Measurements from ENCODE around the gene AP3B1. TPM values are rescaled to one million over a fixed set of nuclear protein-coding genes. Genes with fewer than 3 reads are reported as not detected.

Gene AP3B1
- total and polyA plus RNA-seq, 2 donors (not counting 1 experiment from before 2014, with no cell fraction given): 26.8 to 58.9 TPM

DNA sequence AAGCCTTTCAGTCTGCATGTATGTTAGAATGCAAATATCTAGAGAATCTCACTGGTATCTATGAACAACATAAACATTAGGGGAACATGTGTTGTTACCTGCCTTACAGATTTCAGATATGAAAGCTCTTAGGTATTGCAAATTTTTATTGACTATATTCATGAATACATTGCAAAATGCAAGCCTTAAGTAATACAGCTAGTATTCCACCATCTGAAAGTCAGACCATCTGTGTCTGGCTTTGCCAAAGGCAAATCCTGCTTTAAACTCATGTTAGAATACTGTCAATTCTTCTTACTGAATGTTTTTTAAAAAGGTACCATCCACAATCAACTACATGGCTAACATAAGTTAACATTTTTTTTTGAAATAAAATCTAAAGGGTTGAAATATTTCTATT lies 215.6 kb downstream of the AP3B1 start:
- no peak overlapping the region for H3K27ac Mint-ChIP-seq

More for the DNA sequence above, 215.6 kb downstream of the AP3B1 start:
- DNase-seq: no peak
- H2AFZ ChIP-seq (ENCODE audit: insufficient read depth, low read depth, low read length, poor library complexity, severe bottlenecking): no peak overlapping the region
- Mint-ChIP-seq H3K4me3 (no peak overlapping the region), H3K9me3 (ENCODE audit: insufficient read depth) (no peaks in the 10 kb centered on the region), H3K27me3 (no peaks in the 10 kb centered on the region), H3K4me1 (peaks cover 7% of the 10 kb centered on the region)
- intact Hi-C loops (cut with micrococcal nuclease): no loop called here
- no peak overlapping the region for H3K4me3 ChIP-seq (ENCODE audit: control extremely low read depth in 1 of 5, extremely low read depth in 1 of 5, insufficient read depth in 1 of 5, low read depth in 2 of 5, low read length in 4 of 5)
- TF ChIP-seq EZH2 (IDR thresholded peaks at IDR 0.05; ENCODE audit: borderline replicate concordance, insufficient read depth, low read depth, low read length, poor library complexity, severe bottlenecking): no peak
- TF ChIP-seq CTCF (IDR thresholded peaks at IDR 0.05): no peak
- peaks cover 0 to 4% of the 10 kb centered on the region in 2 experiments for H3K36me3 ChIP-seq (replicated peaks in 1 of 2; ENCODE audit: control extremely low read depth in 1 of 2, control insufficient read depth in 1 of 2, extremely low read depth in 1 of 2, insufficient read depth in 2 of 2, low read length in 1 of 2)
- no peaks in the 10 kb centered on the region for H4K20me1 ChIP-seq (ENCODE audit: control insufficient read depth, insufficient read depth, low read length, poor library complexity, severe bottlenecking)
- H3K4me1 ChIP-seq (ENCODE audit: control insufficient read depth in 2 of 2, insufficient read depth in 2 of 2, low read length in 2 of 2): no peaks in the 10 kb centered on the region
- H3K27me3 ChIP-seq (replicated peaks in 1 of 4; ENCODE audit: control extremely low read depth in 1 of 4, control insufficient read depth in 3 of 4, insufficient read depth in 4 of 4, low read length in 3 of 4): no peaks in the 10 kb centered on the region
- POLR2A ChIA-PET: no interaction called here
- CTCF ChIA-PET: interaction anchor here (0.5 kb wide), 1 partner anchor 68 kb away, joined by 3 read pairs; no protein-coding TSS in a partner anchor
- H3K9ac ChIP-seq (ENCODE audit: low read length): no peak overlapping the region
- H3K9me3 ChIP-seq (ENCODE audit: control extremely low read depth in 1 of 3, control insufficient read depth in 2 of 3, insufficient read depth in 1 of 3, low read length in 2 of 3): no peaks in the 10 kb centered on the region
- H3K79me2 ChIP-seq (ENCODE audit: control insufficient read depth, insufficient read depth, low read length): no peaks in the 10 kb centered on the region
- no peak for ATAC-seq (ENCODE audit: low read depth)
- no peak overlapping the region for H3K27ac ChIP-seq (ENCODE audit: low read length in 2 of 2)
- H3K4me2 ChIP-seq (replicated peaks; ENCODE audit: low read depth, low read length, poor library complexity, severe bottlenecking): no peak overlapping the region
